Endothelial cell of umbilical vein (primary cell): Measurements from ENCODE around the gene JRKL. TPM values are rescaled to one million over a fixed set of nuclear protein-coding genes. Genes with fewer than 3 reads are reported as not detected.
A peak's percentile ranks its signal among the peaks of the same experiment; 100 is the strongest.

ENCODE experiments used
- BruUV-seq: library from RNA; stranded (reverse); fragments of 400-500 nt; replicated peaks from 2 replicates; lab custom pipeline; 2021; lab: Mats Ljungman, UMichigan
- CTCF ChIA-PET: fragments of 300-600, 350-600 bp; sonication (Branson Sonifier 250); formaldehyde crosslinking; loops from one replicate; lab custom pipeline; 2021; ENCODE audit warnings: antibody characterized with exemption, inconsistent platforms; lab: Charles Lee
- POLR2A ChIA-PET: fragments of 300-600, 350-600 bp; sonication (Branson Sonifier 250); formaldehyde crosslinking; loops from one replicate; lab custom pipeline; 2021; ENCODE audit warnings: antibody characterized with exemption, inconsistent platforms; lab: Charles Lee
- DNase-seq: peaks from one replicate; pipeline ENCODE4 v3.0.0-alpha.2; 2011; ENCODE audit warnings: low read depth, low spot score
- FAIRE-seq: peaks from 2 replicates; lab custom pipeline; 2011; peaks lifted over from hg19 to GRCh38; lab: Jason Lieb, UNC
- H2AFZ ChIP-seq: 2 replicates; pipeline ENCODE4 v1.6.0; 2012; ENCODE audit warnings: low read depth, low read length, control low read depth, inconsistent platforms
- H3K27ac ChIP-seq: 2 replicates; pipeline ENCODE4 v1.5.1; 2011; ENCODE audit warnings: low read depth, mild to moderate bottlenecking, control low read depth, low read length, moderate library complexity; ENCODE audit not compliant: insufficient read depth
- H3K27me3 ChIP-seq, 2 experiments: 2 replicates each; pipeline versions ENCODE4 v1.6.0 to v1.6.1; 2011; ENCODE audit warnings: low read length in 2 of 2, mixed read lengths in 1 of 2; ENCODE audit not compliant: control insufficient read depth in 2 of 2, insufficient read depth in 2 of 2
- H3K36me3 ChIP-seq, 2 experiments: 2 replicates in 1 of 2; 3 replicates in 1 of 2; pipeline ENCODE4 v1.5.1; 2011; ENCODE audit warnings: low read length in 2 of 2, mild to moderate bottlenecking in 1 of 2, moderate library complexity in 1 of 2; ENCODE audit not compliant: control insufficient read depth in 2 of 2, insufficient read depth in 2 of 2; ENCODE audit errors: extremely low read depth in 1 of 2
- H3K4me1 ChIP-seq: 3 replicates; pipeline ENCODE4 v1.5.1; 2011; ENCODE audit warnings: mild to moderate bottlenecking, low read length; ENCODE audit not compliant: control insufficient read depth, insufficient read depth; ENCODE audit errors: extremely low read depth
- H3K4me2 ChIP-seq: 2 replicates; pipeline ENCODE4 v1.6.1; 2011; ENCODE audit warnings: low read length, control low read depth, mixed read lengths; ENCODE audit not compliant: insufficient read depth
- H3K4me3 ChIP-seq, 3 experiments: fragments of 200-600 bp in 1 of 3; sonication (generic), shearing (Covaris generic) in 1 of 3; replicated peaks in 1 of 3; 2 replicates each; pipeline ENCODE4 v1.5.1; 2011 to 2016; ENCODE audit warnings: control low read depth in 3 of 3, low read length in 3 of 3, mild to moderate bottlenecking in 2 of 3, inconsistent platforms in 1 of 3, low read depth in 1 of 3, moderate library complexity in 1 of 3; ENCODE audit not compliant: insufficient read depth in 1 of 3
- H3K79me2 ChIP-seq: 2 replicates; pipeline ENCODE4 v1.6.0; 2012; ENCODE audit warnings: low read length, inconsistent platforms; ENCODE audit not compliant: control insufficient read depth, insufficient read depth
- H3K9ac ChIP-seq: replicated peaks from 2 replicates; pipeline ENCODE3; 2011; ENCODE audit warnings: low read length, control low read depth; ENCODE audit not compliant: insufficient read depth; ENCODE audit errors: extremely low read depth
- H3K9me1 ChIP-seq: replicated peaks from 3 replicates; pipeline ENCODE4 v1.6.0; 2011; ENCODE audit warnings: mild to moderate bottlenecking, low read length; ENCODE audit not compliant: control insufficient read depth, insufficient read depth; ENCODE audit errors: extremely low read depth
- H3K9me3 ChIP-seq: replicated peaks from 2 replicates; pipeline ENCODE4 v1.5.1; 2012; ENCODE audit warnings: low read length, inconsistent platforms; ENCODE audit not compliant: control insufficient read depth, insufficient read depth
- H4K20me1 ChIP-seq: replicated peaks from 2 replicates; pipeline ENCODE3; 2011; ENCODE audit warnings: mild to moderate bottlenecking, low read length; ENCODE audit not compliant: control insufficient read depth, insufficient read depth; ENCODE audit errors: extremely low read depth
- CTCF ChIP-seq, 2 donors: IDR thresholded peaks; 1 replicate in 1 of 2; 2 replicates in 1 of 2; pipeline ENCODE4 v1.5.1; 2011; ENCODE audit warnings: low read length in 2 of 2, mild to moderate bottlenecking in 2 of 2, moderate library complexity in 2 of 2, control low read depth in 1 of 2, inconsistent platforms in 1 of 2, low read depth in 1 of 2; ENCODE audit not compliant: insufficient read depth in 1 of 2; ENCODE audit errors: extremely low read depth in 1 of 2
- EZH2 ChIP-seq: IDR thresholded peaks from 2 replicates; pipeline ENCODE4 v1.6.1; 2012; ENCODE audit warnings: borderline replicate concordance, low read depth, mild to moderate bottlenecking, moderate library complexity, low read length, inconsistent platforms; ENCODE audit not compliant: severe bottlenecking
- FOS ChIP-seq: IDR thresholded peaks from 2 replicates; pipeline ENCODE4 v1.6.1; 2011; ENCODE audit warnings: mild to moderate bottlenecking, low read length, moderate library complexity, borderline replicate concordance; ENCODE audit not compliant: insufficient read depth
- GATA2 ChIP-seq: IDR thresholded peaks from 2 replicates; pipeline ENCODE4 v1.7.0; 2011; ENCODE audit warnings: low read depth, mild to moderate bottlenecking, moderate library complexity, mixed read lengths, low read length; ENCODE audit not compliant: insufficient read length, insufficient read depth
- JUN ChIP-seq: IDR thresholded peaks from 2 replicates; pipeline ENCODE4 v1.6.1; 2011; ENCODE audit warnings: borderline replicate concordance, low read depth; ENCODE audit not compliant: insufficient read length, insufficient read depth
- MAX ChIP-seq: IDR thresholded peaks from 2 replicates; pipeline ENCODE4 v1.6.1; 2011; ENCODE audit not compliant: insufficient read depth, insufficient read length
- MYC ChIP-seq: IDR thresholded peaks from one replicate; pipeline ENCODE4 v1.6.1; 2011; ENCODE audit warnings: mild to moderate bottlenecking, low read depth, low read length
- POLR2A ChIP-seq: IDR thresholded peaks from 2 replicates; pipeline ENCODE4 v1.6.1; 2012; ENCODE audit warnings: low read depth, mild to moderate bottlenecking, control low read depth, low read length
- POLR2AphosphoS5 ChIP-seq: IDR thresholded peaks from 2 replicates; pipeline ENCODE4 v1.6.1; 2012; ENCODE audit warnings: low read depth, mild to moderate bottlenecking, control low read depth, low read length, moderate library complexity; ENCODE audit not compliant: insufficient read depth
- dilution Hi-C: fragments of 300-500 bp; cut with MboI; formaldehyde crosslinking; loops from one replicate; pipeline ENCODE4 v1.15.0; 2019; ENCODE audit warnings: low sequenced_read_pairs; ENCODE audit not compliant: extremely low pct_ligation_motif_present
- intact Hi-C: fragments of 100-400 bp; cut with micrococcal nuclease; formaldehyde crosslinking; loops from one replicate; pipeline ENCODE4 v1.10.0; 2022
- polyA plus RNA-seq, 4 experiments: library from polyadenylated mRNA; depleted of rRNA in 3 of 4; stranded (reverse) in 3 of 4; unstranded in 1 of 4; fragments of >200 nt; gene quantifications; 2 replicates each; pipeline versions ENCODE4 v1.2.1 to v1.2.3, GENCODE V29; 2011 to 2012; ENCODE audit warnings: missing spikeins in 1 of 4
- total RNA-seq: library from RNA; stranded (reverse); gene quantifications from 2 replicates; pipeline ENCODE4 v1.2.3, GENCODE V29; 2021

Gene JRKL
- total and polyA plus RNA-seq, 2 donors (not counting 3 experiments of a cell fraction or from before 2014, with no cell fraction given) = 1.4 to 7.6 TPM

GRCh38 chr11:96393753-96394348 is 4.0 kb downstream of the JRKL start:
- Histone ChIP-seq H2AFZ (no peak overlapping the region), H3K4me3 (no peak overlapping the region), H3K4me1 (peaks cover 9% of the 10 kb centered on the region), H3K79me2 (peaks cover 14% of the 10 kb centered on the region), H3K9ac (no peak overlapping the region), H3K27ac (no peak overlapping the region), H3K36me3 (no peaks in the 10 kb centered on the region), H3K9me1 (no peaks in the 10 kb centered on the region), H4K20me1 (no peaks in the 10 kb centered on the region), H3K27me3 (no peaks in the 10 kb centered on the region), H3K9me3 (no peaks in the 10 kb centered on the region), H3K4me2 (no peak overlapping the region)
- dilution Hi-C loops (no loop called here), intact Hi-C loops (loop anchor here (1.0 to 5.0 kb wide), 4 partner anchors 339 to 558 kb away; no protein-coding TSS in a partner anchor)
- peak; percentile 57 for DNase-seq
- TF ChIP-seq FOS = no peak
- peak; percentile 55 to 59 for TF ChIP-seq CTCF (IDR thresholded peaks at IDR 0.05; ENCODE audit: extremely low read depth in 1 of 2, insufficient read depth in 1 of 2, low read depth in 1 of 2, low read length in 2 of 2)
- CTCF ChIA-PET = interaction anchor here (0.6 to 6.2 kb wide), 51 partner anchors 9 to 632 kb away, joined by 3 to 145 read pairs (median 4); partner anchors contain the start of genes CEP57, FAM76B, MAML2 and MTMR2
- POLR2A ChIA-PET = interaction anchor here (1.0 kb wide), 1 partner anchor 558 kb away, joined by 3 read pairs; no protein-coding TSS in a partner anchor
- peak; percentile 85 for FAIRE-seq
- BruUV-seq = no TSS peak

DNA sequence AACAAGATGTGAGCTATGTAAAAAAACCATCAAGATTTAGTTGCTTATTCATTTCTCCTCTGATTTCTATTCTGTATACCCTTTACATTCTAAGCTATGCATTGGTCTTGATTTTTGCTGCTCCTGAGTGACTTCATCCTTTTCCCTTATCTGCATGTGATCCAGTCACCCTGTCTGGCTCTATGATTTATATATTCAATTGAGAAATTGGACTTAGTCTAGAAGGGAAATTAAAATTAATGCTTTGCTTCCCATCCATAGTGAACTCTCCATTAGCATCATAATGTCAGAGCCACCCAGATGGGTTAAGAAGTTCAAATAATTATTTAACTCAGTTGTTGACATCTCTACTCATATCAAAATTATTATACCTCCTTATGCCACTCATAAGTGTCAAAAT is 5.0 kb downstream of the JRKL start:
- dilution Hi-C loops (no loop called here), intact Hi-C loops (loop anchor here (5.0 kb wide), 1 partner anchor 417 kb away; no protein-coding TSS in a partner anchor)
- Histone ChIP-seq H2AFZ (no peak overlapping the region), H3K4me1 (peaks cover 7% of the 10 kb centered on the region), H3K27me3 (no peaks in the 10 kb centered on the region), H3K9me1 (no peaks in the 10 kb centered on the region), H3K36me3 (no peaks in the 10 kb centered on the region), H3K4me3 (no peak overlapping the region), H3K9me3 (no peaks in the 10 kb centered on the region), H4K20me1 (no peaks in the 10 kb centered on the region), H3K4me2 (no peak overlapping the region), H3K27ac (no peak overlapping the region), H3K79me2 (peaks cover 7% of the 10 kb centered on the region), H3K9ac (no peak overlapping the region)
- TF ChIP-seq GATA2 (no peak), POLR2A (no peak), CTCF (IDR thresholded peaks at IDR 0.05; ENCODE audit: extremely low read depth in 1 of 2, insufficient read depth in 1 of 2, low read depth in 1 of 2, low read length in 2 of 2) (no peak), MYC (no peak), EZH2 (no peak), MAX (no peak), JUN (no peak), FOS (no peak), POLR2AphosphoS5 (no peak)
- ChIA-PET CTCF (interaction anchor here (1.2 to 6.2 kb wide), 14 partner anchors 8 to 633 kb away, joined by 3 to 145 read pairs (median 14); partner anchors contain the start of genes CEP57, FAM76B and MAML2), POLR2A (no interaction called here)
- no TSS peak for BruUV-seq
- no peak for FAIRE-seq
- no peak for DNase-seq
